Mesothelial cell of epicardium (in vitro differentiated cells): Measurements from ENCODE around the gene BTBD16. TPM values are rescaled to one million over a fixed set of nuclear protein-coding genes. Genes with fewer than 3 reads are reported as not detected.

Source experiments
- DNase-seq, 2 experiments: peaks; one replicate each; pipeline ENCODE4 v3.0.0; 2021; ENCODE audit warnings: low spot score in 2 of 2; ENCODE audit not compliant: unreplicated experiment in 2 of 2
- H3K27ac Mint-ChIP-seq: 2 replicates; pipeline ENCODE4 v1.8.0; 2021; ENCODE audit warnings: mixed read lengths
- H3K27me3 Mint-ChIP-seq: 2 replicates; pipeline ENCODE4 v1.8.0; 2021; ENCODE audit warnings: low read depth, mixed read lengths
- H3K36me3 Mint-ChIP-seq: 2 replicates; pipeline ENCODE4 v1.8.0; 2021; ENCODE audit warnings: mixed read lengths
- H3K4me1 Mint-ChIP-seq: 2 replicates; pipeline ENCODE4 v1.8.0; 2021; ENCODE audit warnings: mixed read lengths
- H3K4me3 Mint-ChIP-seq: 2 replicates; pipeline ENCODE4 v1.8.0; 2021; ENCODE audit warnings: mild to moderate bottlenecking, moderate library complexity, mixed read lengths
- H3K9me3 Mint-ChIP-seq: 2 replicates; pipeline ENCODE4 v1.8.0; 2021; ENCODE audit warnings: mixed read lengths
- CTCF ChIP-seq: fragments of 200-600 bp; sonication (generic); IDR thresholded peaks from one replicate; pipeline ENCODE4 v1.5.0; 2021; ENCODE audit warnings: antibody characterized with exemption; ENCODE audit not compliant: unreplicated experiment
- total RNA-seq: library from RNA; stranded (reverse); gene quantifications from 3 replicates; pipeline ENCODE4 v1.2.1, GENCODE V29; 2021

Gene BTBD16
- total RNA-seq, 1 donor from 2014 or later: not detected

- no peaks in the 10 kb centered on the region for H3K36me3 Mint-ChIP-seq
- H3K27me3 Mint-ChIP-seq: peaks cover 11% of the 10 kb centered on the region
- no peak overlapping the region for H3K4me3 Mint-ChIP-seq
- H3K4me1 Mint-ChIP-seq: peaks cover 5% of the 10 kb centered on the region
- DNase-seq: no peak
- H3K27ac Mint-ChIP-seq: no peak overlapping the region
- TF ChIP-seq CTCF: no peak
- peaks cover 4% of the 10 kb centered on the region for H3K9me3 Mint-ChIP-seq
These were observed 11.8 kb downstream of the BTBD16 start for GRCh38 chr10:122282909-122283308.

- TF ChIP-seq CTCF: no peak
- Mint-ChIP-seq H3K9me3 (peaks cover 4% of the 10 kb centered on the region), H3K27me3 (peaks cover 6% of the 10 kb centered on the region), H3K27ac (no peak overlapping the region), H3K4me3 (no peak overlapping the region), H3K4me1 (peaks cover 6% of the 10 kb centered on the region), H3K36me3 (no peaks in the 10 kb centered on the region)
- DNase-seq: no peak
These were observed 14.7 kb downstream of the BTBD16 start for GRCh38 chr10:122285506-122286444.

- Mint-ChIP-seq H3K27ac (no peak overlapping the region), H3K36me3 (no peaks in the 10 kb centered on the region), H3K4me1 (peaks cover 6% of the 10 kb centered on the region), H3K27me3 (peaks cover 4% of the 10 kb centered on the region), H3K9me3 (peaks cover 4% of the 10 kb centered on the region), H3K4me3 (no peak overlapping the region)
- no peak for TF ChIP-seq CTCF
- DNase-seq: no peak
These were observed 15.8 kb downstream of the BTBD16 start for GRCh38 chr10:122286867-122287266.

- no peak for DNase-seq
- Mint-ChIP-seq H3K27me3 (no peaks in the 10 kb centered on the region), H3K4me3 (no peak overlapping the region), H3K9me3 (peaks cover 4% of the 10 kb centered on the region), H3K27ac (no peak overlapping the region), H3K36me3 (no peaks in the 10 kb centered on the region), H3K4me1 (peaks cover 6% of the 10 kb centered on the region)
- TF ChIP-seq CTCF: no peak
These were observed 16.5 kb downstream of the BTBD16 start for GRCh38 chr10:122287570-122287969.

- no peak for TF ChIP-seq CTCF
- peaks cover 6% of the 10 kb centered on the region for H3K4me1 Mint-ChIP-seq
- H3K4me3 Mint-ChIP-seq: no peak overlapping the region
- H3K36me3 Mint-ChIP-seq: no peaks in the 10 kb centered on the region
- H3K27me3 Mint-ChIP-seq: no peaks in the 10 kb centered on the region
- peaks cover 4% of the 10 kb centered on the region for H3K9me3 Mint-ChIP-seq
- DNase-seq: no peak
- H3K27ac Mint-ChIP-seq: no peak overlapping the region
These were observed 17.2 kb downstream of the BTBD16 start for GRCh38 chr10:122288262-122288661.
